NCI-H2227 treated with DMSO at 0.1 percent for 48 hours (cell line): ENCODE data around the gene SF1.

Experiments used
- DNase-seq: peaks from one replicate; lab custom pipeline; 2025; lab: John Stamatoyannopoulos, UW

Gene SF1

GRCh38 chr11:64759722-64760719 is 18.3 kb downstream of the SF1 start, which contains the start of gene PYGM:
PYGM (minus strand) TSS chr11:64759974; CDS start chr11:64759898, 76 bp downstream.
- no peak for DNase-seq

DNA sequence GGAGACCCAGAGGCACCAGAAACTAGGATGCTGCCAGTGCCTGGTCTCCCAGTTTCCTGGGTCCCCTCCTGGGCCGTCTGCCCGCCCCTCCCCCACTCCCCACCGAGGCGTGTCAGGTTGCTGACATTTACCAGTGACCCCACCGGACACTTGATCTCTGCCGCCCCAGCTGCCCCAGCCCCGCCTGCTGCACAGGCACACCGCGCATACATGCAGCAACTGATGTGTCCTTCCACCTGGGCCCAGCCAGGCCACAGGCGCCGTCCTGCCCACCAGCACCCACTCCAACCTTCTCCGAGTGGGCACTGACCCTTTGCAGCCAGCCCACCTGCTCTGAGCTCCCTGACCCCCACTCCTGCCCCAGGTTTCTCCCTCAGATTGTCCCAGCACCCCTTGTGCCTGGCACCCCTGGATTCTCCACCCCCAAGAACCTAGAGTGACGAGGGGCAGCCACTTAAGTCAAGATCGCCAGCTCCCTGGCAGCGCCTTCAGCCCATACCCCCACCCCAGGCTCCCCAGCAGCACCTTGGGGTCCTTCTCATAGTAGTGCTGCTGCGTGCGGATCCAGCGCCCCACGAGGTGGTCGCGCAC is 19.1 kb downstream of the SF1 start:
- no peak for DNase-seq

DNA sequence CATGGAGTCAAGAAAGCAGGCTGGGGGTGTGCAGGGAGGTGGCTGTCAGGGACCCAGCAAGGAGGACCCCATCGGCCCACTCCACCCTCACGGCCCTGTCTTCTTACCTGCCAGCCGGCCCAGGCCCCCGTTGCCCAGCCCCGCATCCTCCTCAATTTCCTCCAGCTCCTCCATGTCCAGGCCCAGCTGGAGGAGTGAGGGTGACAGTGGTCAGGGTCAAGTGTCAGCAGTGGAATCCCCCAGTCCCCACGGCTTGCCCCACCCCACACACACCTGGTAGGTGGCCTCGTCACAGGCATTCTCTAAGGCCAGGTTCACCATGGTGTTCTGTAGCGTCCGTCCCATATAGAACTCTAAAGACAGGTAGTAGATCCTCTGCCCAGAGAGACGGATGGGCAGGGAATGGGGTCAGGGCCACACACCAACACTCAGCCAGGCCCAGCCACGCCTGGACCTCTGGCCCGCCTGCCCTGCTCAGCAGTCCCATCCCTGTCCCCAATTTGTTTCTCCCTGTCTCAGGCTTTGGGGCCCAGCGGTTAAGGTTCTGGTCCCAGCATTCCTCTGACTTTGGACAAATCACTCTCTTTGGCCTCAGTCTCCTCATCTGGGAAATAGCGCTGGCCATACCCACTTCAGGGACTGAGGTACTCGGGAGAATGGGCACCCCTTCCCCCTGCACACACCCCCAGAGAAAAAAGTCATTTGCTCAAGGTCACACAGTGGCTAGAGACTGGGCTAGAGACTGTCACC is 19.8 kb downstream of the SF1 start:
- no peak for DNase-seq

DNA sequence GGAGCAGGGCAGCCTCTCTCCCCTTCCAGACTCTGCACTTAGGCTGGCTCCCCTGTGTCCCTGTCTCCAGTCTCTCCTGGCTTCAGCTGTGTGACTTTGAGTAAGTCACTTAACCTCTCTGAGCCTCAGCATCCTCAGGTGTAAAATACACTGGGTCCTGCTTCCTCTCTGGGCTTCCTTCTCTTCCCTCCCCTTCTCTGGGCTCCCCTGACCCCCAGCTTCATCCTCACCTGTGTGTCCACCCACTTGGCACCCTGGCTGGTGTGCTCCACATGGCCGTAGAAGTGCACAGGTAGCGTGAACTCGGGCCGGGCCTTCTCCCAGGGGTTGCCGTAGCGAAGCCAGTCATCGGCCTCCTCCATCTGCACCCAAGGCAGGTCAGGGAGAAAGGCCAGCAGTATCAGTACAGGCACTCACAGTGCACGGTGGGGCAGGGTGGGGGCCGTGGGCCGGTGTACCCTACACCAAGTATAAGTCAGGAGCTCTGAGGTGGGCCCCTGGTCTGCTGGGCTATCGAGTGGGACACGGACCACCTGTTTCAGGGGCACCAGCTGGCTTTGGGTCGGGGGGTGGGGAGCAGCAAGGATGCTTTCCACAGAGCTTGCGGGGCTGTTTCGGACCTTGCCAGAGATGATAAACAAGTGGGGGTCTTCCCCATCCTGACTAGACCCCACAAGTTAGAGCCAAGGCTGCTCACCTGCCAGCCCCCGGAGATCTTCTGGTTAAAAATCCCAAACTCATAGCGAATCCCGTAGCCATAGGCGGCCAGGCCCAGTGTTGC is 20.6 kb downstream of the SF1 start:
- DNase-seq, result no peak

- DNase-seq, result no peak
These were observed 22.5 kb downstream of the SF1 start for GRCh38 chr11:64755681-64756361.

DNA sequence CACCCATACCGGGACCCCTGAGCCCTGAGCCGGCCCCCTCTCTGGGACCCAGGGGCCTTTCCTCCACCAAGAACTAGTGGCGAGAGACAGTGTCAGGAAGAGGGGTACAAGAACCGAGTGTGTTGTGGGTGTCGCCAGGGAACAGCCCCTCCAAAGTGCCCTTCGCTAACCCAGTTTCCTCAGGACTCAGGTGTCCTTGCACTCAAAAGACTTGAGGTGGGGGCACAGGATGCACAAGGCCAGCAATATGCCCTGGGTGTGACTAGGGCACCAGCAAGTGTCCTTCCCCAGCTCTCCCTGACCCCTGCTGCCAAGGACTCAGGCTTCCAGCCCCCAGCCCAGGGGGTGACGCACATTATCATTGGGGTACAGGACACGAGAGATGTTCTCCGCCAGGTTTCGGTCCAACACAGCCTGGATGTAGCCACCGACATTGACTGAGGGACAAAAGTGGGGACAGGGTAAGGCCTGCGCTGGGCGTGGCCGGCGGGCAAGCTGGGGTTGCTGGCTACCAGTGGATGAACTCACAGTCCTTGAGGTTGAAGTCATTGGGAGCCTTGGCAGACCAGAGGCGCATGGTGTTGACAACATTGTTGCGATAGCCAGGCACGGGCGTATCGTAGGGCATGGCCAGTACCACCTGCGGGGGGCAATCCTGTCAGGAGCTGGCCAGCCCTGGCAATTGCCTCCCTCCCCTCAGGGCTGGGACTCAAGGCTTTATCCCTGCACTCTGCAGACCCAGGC is 23.3 kb downstream of the SF1 start:
- DNase-seq, result no peak

- no peak for DNase-seq
These were observed 24.0 kb downstream of the SF1 start for GRCh38 chr11:64754124-64754918.

DNA sequence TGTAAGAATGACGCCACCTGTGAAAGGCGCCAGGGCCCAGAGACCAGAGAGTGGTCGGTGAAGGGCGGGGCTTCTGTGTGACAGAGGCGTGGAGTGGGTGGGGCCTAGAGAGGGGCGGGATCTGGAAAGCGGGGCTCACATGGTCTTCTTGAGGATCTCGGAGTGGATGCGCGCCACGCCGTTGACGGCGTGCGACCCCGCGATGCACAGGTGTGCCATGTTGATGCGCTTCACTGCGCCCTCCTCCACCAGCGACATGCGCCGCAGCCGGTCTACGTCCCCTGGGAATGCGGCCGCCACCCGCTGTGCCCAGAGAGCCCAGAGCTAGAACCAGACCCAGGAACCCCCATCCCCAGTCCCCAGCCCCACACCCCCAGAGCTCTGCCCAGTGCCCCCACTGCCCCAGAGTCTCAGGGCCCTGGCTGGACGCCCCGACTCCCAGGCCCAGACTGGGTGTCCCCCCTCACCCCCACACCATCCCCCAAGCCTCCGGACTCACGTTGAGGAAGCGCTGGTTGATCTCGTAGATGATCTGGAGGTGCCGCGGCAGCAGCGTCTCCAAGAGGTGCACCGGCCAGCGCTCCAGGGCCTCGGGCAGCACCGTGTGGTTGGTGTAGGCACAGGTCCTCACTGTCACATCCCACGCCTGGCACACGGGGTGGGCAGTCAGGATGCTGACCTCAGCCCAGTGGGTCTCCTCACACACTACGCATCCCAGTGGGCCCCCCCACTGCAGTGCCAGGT is 24.8 kb downstream of the SF1 start:
- no peak for DNase-seq

GRCh38 chr11:64753019-64753379 is 25.3 kb downstream of the SF1 start:
- DNase-seq, result no peak

- DNase-seq, result no peak
These were observed 26.0 kb downstream of the SF1 start for GRCh38 chr11:64752175-64752970.

- no peak for DNase-seq
These were observed 26.8 kb downstream of the SF1 start for GRCh38 chr11:64751580-64751979.

- DNase-seq, result no peak
These were observed 27.2 kb downstream of the SF1 start for GRCh38 chr11:64751136-64751535.

DNA sequence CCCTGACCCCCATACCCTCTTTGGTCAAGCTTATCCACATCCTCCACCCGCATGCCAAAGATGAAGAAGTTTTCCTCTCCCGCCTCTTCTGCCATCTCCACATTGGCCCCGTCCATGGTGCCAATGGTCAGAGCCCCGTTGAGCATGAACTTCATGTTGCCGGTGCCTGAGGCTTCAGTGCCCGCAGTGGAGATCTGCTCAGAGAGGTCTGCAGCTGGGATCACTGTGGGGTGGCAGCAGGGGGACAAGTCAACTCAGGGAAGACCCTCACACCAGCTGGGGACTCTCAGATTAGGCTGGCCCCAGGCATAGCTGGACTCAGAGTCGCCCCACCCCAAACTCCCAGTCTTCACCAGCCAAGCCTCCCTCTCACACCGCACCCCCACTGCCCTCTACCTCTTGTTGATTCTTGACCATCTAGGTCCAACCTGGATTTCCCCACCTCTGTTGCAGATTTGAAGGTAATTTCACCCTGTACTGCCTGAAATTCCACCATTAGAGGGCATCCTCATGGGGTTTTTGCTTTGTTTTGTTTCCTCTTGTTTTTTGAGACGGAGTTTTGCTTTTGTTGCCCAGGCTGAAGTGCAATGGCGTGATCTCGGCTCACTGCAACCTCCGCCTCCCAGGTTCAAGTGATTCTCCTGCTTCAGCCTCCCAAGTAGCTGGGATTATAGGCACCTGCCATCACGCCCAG is 27.8 kb downstream of the SF1 start:
- DNase-seq, result no peak

- no peak for DNase-seq
These were observed 30.2 kb downstream of the SF1 start for GRCh38 chr11:64747961-64748665.

DNA sequence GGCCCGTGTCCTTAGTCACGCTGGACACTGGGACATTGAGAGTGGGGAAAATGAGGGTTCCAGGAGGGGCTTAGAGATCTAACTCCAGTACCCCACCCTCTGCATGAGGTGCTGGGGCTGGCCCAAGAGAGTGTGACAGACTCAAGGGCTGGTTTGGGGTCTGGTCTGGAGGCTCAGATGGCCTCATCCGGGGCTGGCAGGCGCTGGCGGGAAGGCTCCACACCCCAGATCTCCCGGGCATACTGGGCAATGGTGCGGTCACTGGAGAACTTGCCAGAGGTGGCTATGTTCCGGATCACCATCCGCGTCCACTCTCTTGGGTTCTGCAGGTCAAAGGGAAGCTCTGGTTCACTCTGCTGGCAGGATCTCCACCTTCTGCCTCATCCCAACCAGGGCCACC is 31.9 kb downstream of the SF1 start:
- DNase-seq, result no peak

GRCh38 chr11:64745521-64746328 is 32.6 kb downstream of the SF1 start:
- DNase-seq, result peak; percentile 77
